Forelimb muscle (tissue), 1 donor: ENCODE measurements around the gene MYOZ3. TPM values are rescaled to one million over a fixed set of nuclear protein-coding genes. Genes with fewer than 3 reads are reported as not detected.
A peak's percentile ranks its signal among the peaks of the same experiment; 100 is the strongest.

Experiments used
- DNase-seq: peaks from one replicate; pipeline ENCODE4 v3.0.0-alpha.2; 2013; ENCODE audit warnings: low read depth
- polyA plus RNA-seq: library from polyadenylated mRNA; unstranded; fragments of 120-200 nt; gene quantifications from one replicate; pipeline ENCODE4 v1.2.1, GENCODE V29; 2013; ENCODE audit not compliant: insufficient read length

MYOZ3 gene
- polyA plus RNA-seq, 1 donor: 13.7 TPM

DNA sequence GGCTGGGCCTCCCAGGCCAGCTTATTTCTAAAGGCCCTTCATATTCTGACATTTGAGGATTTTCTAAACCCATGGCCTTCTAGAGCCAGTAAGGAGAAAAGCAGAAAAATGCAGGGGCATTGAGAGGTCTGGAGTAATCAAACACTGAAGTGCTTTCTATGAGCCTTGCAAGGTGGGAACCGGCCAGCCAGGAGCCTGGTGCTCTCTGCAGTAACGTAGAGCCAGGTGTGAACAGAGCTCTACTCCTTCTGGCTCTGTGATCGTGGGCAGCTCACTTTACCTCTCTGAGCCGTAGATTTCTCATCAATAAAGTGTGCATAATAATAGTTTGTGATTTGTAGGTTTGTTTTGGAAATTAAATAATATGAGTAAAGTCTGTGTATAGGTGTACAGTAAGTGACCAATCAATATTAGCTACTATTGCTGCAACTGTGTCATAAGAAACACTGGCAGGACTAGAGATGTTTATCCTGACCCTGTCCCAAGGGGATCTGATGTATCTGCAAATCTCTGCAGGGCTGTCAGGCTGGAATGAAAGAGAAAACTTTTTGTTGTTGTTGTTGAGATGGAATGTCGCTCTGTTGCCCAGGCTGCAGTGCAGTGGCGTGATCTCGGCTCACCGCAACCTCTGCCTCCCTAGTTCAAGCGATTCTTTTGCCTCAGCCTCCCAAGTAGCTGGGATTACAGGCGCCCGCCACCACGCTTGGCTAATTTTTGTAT, 17.9 kb upstream of the MYOZ3 start:
- no peak for DNase-seq

DNA sequence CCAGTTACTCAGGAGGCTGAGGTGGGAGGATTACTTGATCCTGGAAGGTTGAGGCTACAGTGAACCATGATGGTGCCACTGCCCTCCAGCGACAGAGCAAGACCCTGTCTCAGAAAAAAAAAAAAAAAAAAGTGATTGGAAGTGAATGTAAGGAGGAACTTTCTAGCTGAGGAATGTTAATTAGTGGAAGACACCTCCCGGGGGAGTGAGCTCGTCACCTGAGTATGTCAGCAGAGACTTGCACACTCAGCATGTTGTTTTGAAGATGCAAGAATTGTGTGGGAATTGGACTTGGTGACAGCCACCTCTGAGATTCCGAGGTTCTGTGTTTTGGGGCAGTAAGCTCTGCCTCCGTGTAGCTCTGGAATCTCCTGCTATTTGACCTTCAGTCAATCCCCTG, 17.0 kb upstream of the MYOZ3 start:
- DNase-seq: no peak

DNA sequence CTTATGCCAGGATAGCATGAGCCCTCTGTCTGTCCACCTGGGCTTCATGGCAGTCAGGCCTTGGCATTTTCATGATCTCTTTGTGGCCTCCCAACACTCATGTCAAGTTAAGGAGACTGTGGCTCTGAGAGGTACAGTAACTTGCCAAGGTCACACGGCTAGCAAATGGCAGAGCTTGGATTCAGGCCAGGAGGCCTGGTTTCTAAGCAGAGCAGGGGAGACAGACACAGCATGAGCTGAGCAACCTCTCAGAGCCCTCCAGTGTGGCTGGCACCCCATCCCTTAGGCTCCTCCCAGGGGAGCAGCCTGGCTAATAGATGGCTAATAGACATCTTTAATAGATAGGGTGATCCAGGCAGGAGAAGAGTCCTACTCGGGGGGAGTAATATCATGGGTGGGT, 16.5 kb upstream of the MYOZ3 start:
- DNase-seq: no peak

DNA sequence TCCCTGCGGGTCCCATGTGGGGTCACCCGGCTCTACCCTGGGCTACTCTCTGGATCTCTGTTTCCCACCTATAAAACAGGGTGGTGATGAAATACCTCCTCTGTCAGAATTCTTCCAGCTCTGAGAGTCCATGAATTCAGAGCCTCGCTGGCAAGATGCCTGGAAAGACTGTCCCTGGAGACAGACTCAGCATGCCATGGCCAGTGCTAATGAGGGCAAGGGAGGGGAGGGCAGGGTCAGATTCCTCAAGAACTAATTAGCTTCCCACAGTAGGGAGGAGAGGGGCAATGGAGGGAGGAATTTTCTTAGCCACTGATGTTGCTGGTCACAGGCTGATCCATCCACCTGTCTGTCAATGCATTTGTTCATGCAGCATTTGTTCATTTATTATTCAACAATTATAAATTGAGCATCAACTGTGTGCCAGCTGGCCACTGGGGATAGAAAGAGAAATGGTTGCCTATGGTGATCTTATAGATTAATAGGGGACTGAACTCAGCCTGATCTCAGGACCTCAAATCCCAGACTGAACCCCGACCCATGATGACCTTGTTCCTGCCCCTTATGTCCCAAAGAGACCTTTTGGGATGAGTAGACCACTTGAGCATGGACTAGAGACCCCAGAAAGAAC, 15.9 kb upstream of the MYOZ3 start:
- no peak for DNase-seq

DNA sequence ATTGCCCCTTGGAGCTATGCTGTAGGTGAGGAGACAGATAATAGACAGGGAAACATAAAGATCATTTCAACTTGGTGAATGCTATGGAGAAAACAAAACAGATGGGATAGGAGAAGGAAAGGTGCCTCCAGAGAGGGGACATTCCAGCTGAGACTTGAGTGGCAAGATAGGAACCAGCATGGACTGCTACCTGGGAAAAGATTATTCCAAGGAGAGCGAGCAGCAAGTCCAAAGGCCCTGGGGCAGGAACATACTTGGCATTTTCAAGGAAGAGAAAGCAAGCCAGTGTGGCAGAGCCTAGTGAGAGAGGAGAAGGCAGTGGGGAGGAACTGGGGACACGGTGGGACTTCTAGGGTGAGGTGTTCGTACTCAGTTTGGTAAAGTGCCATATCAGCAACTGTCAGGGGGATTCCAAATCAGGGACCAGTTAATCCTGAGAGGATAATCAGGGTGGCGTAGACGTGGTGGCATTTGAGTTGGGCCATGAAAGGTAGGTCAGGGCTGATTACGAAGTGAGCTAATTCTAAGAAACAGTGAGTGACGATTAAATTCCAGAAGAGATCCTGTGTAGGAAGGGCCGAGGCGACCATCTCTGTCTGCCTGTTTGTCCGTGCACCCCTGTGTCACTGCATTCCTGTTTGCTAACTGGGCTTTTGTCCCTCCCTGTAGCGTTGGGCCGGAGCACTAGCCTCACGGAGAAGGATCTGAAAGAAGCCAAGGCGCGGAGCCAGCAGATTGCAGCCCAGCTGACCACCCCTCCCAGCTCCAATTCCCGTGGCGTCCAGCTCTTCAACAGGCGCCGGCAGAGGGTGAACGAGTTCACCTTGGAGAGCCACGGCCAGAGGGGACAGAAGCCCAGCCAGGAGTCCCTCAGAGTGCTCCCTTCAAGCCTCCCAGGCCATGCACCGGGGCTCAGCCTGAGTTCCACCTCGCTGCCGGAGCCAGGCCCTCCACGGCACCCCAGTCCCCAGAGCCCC, 13.5 kb upstream of the MYOZ3 start:
- DNase-seq: no peak

DNA sequence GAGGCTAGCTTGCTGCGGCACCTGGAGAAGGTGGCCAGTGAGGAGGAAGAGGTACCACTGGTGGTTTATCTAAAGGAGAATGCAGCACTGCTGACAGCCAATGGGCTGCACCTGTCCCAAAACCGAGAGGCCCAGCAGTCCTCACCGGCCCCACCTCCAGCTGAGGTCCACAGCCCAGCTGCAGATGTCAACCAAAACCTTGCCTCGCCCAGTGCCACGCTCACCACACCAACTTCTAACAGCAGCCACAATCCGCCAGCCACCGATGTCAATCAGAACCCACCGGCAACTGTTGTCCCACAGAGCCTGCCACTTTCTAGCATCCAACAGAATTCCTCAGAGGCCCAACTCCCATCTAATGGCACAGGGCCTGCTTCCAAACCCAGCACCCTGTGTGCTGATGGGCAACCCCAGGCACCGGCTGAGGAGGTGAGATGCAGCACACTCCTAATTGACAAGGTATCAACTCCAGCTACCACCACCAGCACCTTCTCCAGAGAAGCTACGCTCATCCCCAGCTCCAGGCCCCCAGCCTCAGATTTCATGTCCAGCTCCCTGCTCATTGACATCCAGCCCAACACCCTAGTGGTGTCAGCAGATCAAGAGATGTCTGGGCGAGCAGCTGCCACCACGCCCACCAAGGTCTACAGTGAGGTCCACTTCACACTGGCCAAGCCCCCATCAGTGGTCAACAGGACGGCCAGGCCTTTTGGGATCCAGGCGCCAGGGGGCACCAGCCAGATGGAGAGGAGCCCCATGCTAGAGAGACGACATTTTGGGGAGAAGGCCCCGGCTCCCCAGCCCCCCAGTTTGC, 12.6 kb upstream of the MYOZ3 start:
- no peak for DNase-seq

DNA sequence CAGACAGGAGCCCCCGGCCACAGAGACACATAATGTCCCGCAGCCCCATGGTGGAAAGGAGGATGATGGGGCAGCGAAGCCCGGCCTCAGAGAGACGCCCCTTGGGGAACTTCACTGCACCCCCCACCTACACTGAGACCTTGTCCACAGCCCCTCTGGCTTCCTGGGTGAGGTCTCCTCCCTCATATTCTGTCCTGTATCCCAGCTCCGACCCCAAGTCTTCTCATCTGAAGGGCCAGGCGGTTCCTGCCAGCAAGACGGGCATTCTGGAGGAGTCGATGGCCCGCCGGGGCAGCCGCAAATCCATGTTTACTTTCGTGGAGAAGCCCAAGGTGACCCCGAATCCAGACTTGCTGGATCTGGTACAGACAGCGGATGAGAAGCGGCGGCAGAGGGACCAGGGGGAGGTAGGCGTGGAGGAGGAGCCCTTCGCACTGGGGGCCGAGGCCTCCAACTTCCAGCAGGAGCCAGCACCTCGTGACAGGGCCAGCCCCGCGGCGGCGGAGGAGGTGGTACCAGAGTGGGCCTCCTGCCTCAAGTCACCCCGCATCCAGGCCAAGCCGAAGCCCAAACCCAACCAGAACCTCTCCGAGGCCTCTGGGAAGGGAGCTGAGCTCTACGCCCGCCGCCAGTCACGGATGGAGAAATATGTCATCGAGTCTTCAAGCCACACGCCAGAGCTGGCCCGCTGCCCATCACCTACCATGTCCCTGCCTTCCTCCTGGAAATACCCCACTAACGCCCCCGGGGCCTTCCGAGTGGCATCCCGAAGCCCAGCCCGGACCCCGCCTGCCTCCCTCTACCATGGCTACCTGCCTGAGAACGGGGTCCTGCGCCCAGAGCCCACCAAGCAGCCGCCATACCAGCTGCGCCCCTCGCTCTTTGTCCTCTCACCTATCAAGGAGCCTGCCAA, 11.7 kb upstream of the MYOZ3 start:
- DNase-seq: no peak

DNA sequence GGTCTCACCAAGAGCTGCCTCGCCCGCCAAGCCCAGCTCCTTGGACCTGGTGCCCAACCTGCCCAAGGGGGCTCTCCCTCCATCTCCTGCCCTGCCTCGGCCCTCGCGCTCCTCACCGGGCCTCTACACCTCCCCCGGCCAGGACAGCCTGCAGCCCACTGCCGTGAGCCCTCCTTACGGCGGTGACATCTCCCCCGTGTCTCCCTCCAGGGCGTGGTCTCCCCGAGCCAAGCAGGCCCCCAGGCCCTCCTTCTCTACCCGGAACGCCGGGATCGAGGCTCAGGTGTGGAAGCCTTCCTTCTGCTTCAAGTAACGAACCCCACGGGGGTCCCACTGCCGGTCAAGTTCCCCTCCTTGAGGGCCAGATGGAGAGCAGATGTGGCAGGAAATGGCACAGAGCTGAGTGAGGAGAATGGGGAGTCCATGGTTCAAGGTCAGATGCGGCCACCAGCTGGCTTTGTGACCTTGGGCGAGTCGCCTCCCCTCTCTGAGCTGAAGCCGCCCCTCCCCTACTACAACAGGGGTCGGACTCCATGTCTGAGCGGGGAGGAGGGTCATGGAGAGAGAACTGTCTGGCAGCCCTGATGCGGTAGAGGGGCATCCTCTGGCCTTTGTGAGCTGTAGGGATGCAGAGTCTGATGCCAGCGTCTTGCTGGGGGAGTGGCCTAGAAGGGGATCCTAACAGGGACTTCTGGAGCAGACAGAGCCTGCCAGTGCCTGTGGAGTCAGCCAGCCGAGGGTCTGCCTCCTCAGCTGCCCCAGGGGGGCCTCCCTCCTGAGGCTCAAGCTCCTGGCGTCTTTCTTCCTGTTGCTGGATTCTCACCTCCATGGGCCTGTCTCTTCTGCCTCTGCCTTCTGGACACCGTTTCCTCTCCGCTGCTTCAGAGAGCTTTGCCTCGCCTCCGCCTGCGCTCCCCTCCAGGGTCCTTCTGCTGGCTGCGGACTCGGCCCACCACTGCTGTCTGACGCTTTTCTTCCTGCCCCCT, 10.7 kb upstream of the MYOZ3 start:
- DNase-seq: no peak

DNA sequence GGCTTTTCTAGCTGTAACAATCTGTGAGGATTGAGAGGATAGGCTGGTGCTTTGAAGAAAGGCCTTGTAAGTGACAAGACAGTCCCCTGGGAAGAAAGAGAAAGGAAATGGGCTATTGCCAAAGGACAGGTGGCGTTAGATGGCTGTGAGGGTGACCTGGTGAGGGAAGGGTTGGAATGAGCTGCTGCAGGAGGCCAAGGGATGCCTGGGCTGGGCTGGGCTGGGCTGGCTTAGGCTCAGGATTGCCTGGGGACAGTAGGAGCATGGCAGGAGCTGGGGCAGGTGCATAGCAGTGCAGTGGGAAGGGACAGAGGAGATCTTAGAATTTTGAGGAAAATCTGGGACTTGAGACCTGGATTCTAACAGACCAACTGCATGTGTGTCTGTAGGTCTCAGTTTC, 9.7 kb upstream of the MYOZ3 start:
- no peak for DNase-seq

DNA sequence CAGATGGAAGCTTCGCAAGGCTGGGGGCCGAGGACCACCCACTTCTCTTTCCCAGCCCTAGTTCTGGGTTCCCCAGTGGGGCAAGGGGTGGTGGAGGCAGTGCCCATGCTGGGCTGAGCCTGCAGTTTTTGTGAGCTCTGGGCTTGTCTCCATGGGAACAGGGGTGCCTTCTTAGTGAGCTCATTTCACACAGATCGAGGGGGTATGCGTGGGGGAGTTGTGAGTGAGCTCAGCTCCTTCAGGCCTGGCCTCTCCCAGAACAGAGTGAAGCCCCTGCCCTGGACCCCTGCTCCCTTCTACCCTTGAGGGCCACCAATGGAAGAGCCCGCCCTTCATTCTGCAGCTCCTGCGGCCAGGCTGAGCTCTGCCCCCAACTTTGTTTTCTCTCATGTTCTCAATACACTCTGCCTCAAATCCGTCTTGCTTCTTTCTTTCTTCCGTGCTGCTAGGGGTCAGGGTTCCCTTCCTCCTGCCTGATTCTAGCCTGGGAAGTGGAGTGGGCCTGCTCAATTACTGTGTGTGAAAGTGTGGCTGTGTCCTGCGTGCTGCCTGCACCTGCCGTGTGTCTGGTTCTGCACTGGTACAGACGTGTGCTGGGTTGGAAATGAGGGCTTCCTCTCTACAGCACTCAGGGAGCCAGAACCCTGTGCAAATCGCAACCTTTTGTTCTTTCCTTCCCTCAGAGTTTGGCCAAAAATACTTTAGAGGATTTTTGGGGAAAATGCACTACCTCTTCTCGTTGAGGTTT, 9.0 kb upstream of the MYOZ3 start:
- no peak for DNase-seq

DNA sequence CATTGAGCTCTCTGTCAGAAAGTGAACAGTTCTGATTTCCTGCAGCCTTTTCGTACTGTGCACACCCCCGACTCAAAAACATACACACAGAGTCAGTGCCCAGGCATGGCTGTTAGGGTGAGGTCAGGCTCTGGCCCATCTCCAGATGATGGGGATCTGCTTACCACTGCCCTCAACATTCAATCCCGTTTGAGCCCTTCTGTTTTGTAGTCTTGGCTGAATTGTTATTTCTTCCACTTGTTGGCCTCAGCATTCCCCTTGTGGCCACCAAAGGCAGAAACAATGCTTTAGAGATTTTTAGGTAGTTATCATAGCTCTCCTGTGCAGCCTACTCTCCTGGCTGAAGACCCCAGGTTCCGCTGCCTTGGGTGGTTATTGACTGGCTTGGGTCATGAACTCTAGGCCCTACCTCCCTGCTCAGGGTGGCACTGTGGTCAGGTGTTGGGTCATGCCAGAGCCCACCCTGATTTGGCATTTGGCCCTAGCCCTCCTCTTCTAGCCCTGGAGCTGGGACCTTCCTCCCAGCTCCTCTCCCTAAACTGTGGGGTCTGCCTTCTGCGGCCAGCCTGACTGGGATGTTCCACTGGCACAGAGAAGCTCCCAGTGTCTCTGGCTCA, 7.8 kb upstream of the MYOZ3 start:
- no peak for DNase-seq

DNA sequence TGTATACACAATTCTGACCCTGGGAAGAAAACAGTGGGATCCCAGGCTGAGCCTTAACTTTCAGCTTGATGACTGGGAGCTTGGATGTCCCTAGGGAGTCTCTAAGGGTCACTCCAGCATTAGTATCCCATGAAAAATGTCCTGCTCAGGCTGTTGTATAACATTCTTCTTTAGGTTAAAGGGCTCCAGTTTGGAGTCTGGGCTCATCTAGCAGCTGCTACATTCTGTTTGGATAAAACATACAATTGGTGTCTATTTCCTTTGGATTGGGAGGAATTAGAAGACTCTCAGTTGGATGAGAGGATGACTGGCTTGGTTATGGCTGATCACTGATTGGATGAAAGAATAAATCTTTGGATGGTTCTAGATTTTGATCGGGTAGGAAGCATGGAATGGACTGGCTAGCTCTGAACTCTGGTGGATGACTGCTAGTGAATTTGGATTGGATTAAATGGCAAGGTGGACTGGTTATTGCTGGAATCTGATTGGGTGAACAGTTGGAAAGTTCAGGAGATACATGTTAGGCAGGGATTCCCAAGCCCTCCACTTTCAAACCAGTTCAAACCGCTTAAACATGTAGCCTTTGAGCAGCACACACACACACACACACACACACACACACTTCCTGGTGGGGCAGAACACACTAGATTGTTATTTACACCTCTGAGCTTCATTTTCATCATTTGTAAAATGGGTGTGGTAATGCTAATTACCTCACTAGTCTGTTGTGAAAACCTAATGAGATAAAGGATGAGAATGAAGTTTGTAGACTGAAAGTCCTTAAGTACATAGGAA, 7.1 kb upstream of the MYOZ3 start:
- no peak for DNase-seq

DNA sequence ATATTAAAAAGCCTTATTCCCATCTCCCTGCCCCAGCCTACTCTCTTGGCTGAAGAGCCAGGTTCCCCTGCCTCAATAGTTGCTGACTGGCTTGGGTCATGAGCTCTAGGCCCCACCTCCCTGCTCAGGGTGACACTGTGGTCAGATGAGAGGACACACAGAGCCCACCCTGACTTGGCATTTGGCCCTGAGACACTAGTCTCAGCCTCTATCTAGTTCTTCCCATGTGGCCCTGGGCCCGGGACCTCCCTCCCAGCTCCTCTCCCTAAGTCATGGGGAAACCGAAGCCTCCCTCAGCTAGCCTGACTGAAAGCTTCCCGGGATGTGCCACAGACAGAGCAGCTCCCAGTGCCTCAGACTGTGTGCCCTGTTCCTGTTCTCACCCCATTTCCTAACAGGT, 5.8 kb upstream of the MYOZ3 start:
- DNase-seq: no peak

DNA sequence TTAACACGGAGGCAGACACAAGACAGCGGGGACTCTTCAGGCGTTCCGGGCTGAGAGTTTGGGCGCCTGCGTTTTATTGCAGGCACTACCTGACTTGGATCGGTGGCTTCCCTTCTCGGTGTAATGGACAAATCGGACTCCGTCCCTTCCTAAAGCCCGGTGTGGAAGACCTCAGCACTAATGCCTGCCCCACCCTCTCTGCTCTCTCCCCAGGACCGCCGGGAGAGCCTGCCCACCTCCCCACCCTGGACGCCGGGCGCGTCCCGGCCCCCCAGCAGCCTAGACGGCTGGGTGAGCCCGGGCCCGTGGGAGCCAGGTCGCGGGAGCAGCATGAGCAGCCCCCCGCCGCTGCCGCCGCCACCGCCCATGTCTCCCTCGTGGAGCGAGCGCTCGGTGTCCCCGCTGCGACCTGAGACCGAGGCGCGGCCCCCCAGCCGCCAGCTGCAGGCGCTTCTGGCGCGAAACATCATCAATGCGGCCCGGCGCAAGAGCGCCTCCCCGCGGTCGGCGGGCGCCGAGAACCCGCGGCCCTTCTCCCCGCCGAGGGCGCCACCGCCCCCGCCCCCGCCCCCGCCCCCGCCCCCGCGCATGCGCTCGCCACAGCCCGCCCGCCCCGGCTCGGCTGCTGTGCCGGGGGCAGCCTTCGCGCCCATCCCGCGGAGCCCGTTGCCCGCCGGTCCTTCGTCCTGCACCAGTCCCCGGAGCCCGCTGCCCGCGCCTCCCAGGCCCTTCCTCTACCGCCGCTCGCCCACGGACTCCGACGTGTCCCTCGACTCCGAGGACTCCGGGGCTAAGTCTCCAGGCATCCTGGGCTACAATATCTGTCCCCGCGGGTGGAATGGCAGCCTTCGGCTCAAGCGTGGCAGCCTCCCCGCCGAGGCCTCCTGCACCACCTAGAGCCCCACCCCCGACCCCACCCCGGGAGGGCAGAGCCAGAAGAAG, 4.6 kb upstream of the MYOZ3 start:
- peak; percentile 61 for DNase-seq

DNA sequence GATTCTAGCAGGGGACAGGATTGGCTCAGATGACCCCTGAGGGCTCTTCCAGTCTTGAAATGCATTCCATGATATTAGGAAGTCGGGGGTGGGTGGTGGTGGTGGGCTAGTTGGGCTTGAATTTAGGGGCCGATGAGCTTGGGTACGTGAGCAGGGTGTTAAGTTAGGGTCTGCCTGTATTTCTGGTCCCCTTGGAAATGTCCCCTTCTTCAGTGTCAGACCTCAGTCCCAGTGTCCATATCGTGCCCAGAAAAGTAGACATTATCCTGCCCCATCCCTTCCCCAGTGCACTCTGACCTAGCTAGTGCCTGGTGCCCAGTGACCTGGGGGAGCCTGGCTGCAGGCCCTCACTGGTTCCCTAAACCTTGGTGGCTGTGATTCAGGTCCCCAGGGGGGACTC, 2.9 kb upstream of the MYOZ3 start:
- no peak for DNase-seq

DNA sequence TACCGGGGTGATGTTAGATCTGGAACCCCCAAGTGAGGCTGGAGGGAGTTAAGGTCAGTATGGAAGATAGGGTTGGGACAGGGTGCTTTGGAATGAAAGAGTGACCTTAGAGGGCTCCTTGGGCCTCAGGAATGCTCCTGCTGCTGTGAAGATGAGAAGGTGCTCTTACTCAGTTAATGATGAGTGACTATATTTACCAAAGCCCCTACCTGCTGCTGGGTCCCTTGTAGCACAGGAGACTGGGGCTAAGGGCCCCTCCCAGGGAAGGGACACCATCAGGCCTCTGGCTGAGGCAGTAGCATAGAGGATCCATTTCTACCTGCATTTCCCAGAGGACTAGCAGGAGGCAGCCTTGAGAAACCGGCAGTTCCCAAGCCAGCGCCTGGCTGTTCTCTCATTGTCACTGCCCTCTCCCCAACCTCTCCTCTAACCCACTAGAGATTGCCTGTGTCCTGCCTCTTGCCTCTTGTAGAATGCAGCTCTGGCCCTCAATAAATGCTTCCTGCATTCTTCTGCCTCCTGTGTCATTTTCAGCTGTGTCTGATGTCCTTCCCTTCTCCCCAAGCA, 2.3 kb upstream of the MYOZ3 start:
- no peak for DNase-seq
